AG10803 (cell line): Measurements from ENCODE around the gene BCAS4.

ENCODE experiments used
- DNase-seq: peaks from one replicate; pipeline ENCODE4 v3.0.0; 2010; ENCODE audit warnings: low read depth
- H3K4me3 ChIP-seq: 2 replicates; pipeline ENCODE4 v1.5.1; 2011; ENCODE audit warnings: mild to moderate bottlenecking, low read length, control low read depth
- CTCF ChIP-seq: conservative IDR thresholded peaks from 2 replicates; pipeline ENCODE4 v1.5.1; 2011; ENCODE audit warnings: mild to moderate bottlenecking, low read length, control low read depth, inconsistent platforms

BCAS4 gene

GRCh38 chr20:50834599-50835005, 39.7 kb downstream of the BCAS4 start:
- peak; percentile 92 for DNase-seq
- no peak for TF ChIP-seq CTCF

GRCh38 chr20:50837532-50838321, 42.9 kb downstream of the BCAS4 start:
- no peak for TF ChIP-seq CTCF
- DNase-seq, result peak; percentile 100
- peak overlapping the region; percentile 0; the same call in 1 of the 2 replicates for H3K4me3 ChIP-seq

More at GRCh38 chr20:50834599-50835005, 39.7 kb downstream of the BCAS4 start:
- no peak overlapping the region for H3K4me3 ChIP-seq

- no peak for TF ChIP-seq CTCF
- no peak for DNase-seq
- peak overlapping the region; percentile 0; the same call in 1 of the 2 replicates for H3K4me3 ChIP-seq
Observed at GRCh38 chr20:50838322-50838625, 43.4 kb downstream of the BCAS4 start.

GRCh38 chr20:50838707-50839385, 44.0 kb downstream of the BCAS4 start:
- DNase-seq, result no peak
- H3K4me3 ChIP-seq, result no peak overlapping the region
- no peak for TF ChIP-seq CTCF

GRCh38 chr20:50842821-50843220, 48.0 kb downstream of the BCAS4 start:
- TF ChIP-seq CTCF, result no peak
- H3K4me3 ChIP-seq, result no peak overlapping the region
- no peak for DNase-seq

GRCh38 chr20:50843331-50844276, 48.7 kb downstream of the BCAS4 start:
- no peak overlapping the region for H3K4me3 ChIP-seq
- DNase-seq, result no peak
- no peak for TF ChIP-seq CTCF
